GM10248 (cell line): ENCODE data around the gene CCDC33.

Experiments used
- CTCF ChIA-PET: fragments of 300-600 bp; sonication (Branson Sonifier 250); formaldehyde crosslinking; extraction: SDS; loops from one replicate; lab custom pipeline; 2021; ENCODE audit warnings: antibody characterized with exemption; lab: Yijun Ruan, JAX
- POLR2A ChIA-PET: fragments of 350-650 bp; sonication (Branson Sonifier 250); formaldehyde crosslinking; extraction: SDS; loops from one replicate; lab custom pipeline; 2020; ENCODE audit warnings: antibody characterized with exemption; lab: Yijun Ruan, JAX
- DNase-seq: peaks from one replicate; pipeline ENCODE4 v3.0.0; 2012; ENCODE audit errors: extremely low spot score
- TF ChIP-seq, protein P1 (sequence below): IDR thresholded peaks from 2 replicates; pipeline ENCODE4 v1.5.1; 2012; ENCODE audit warnings: mild to moderate bottlenecking, low read depth; ENCODE audit errors: extremely low read depth, missing control alignments, control extremely low read depth

Gene CCDC33

DNA sequence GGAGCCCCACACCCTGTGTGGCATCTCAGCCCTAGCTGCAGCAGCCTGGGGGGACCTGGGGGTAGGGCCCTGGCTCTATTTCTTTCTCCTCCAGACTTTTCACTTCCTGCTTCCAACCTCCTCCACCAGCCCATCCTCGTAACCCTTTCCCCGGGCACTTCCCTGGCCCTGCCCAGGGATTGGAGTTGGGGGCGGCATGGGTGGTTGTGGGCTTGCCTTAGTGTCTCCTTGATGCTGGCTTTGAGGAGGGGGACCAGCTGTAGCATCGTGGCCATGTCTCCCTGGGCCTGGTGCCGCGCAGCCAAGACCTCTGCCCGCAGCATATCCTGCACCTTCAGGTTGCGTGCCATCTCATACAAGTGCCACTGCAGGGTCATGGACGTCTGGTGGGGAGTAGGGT is 103.2 kb downstream of the CCDC33 start:
- no peak for DNase-seq

GRCh38 chr15:74340150-74340549 is 104.0 kb downstream of the CCDC33 start:
- DNase-seq: no peak
- TF ChIP-seq, protein P1, sequence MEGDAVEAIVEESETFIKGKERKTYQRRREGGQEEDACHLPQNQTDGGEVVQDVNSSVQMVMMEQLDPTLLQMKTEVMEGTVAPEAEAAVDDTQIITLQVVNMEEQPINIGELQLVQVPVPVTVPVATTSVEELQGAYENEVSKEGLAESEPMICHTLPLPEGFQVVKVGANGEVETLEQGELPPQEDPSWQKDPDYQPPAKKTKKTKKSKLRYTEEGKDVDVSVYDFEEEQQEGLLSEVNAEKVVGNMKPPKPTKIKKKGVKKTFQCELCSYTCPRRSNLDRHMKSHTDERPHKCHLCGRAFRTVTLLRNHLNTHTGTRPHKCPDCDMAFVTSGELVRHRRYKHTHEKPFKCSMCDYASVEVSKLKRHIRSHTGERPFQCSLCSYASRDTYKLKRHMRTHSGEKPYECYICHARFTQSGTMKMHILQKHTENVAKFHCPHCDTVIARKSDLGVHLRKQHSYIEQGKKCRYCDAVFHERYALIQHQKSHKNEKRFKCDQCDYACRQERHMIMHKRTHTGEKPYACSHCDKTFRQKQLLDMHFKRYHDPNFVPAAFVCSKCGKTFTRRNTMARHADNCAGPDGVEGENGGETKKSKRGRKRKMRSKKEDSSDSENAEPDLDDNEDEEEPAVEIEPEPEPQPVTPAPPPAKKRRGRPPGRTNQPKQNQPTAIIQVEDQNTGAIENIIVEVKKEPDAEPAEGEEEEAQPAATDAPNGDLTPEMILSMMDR: no peak
- ChIA-PET CTCF (interaction anchor here (2.0 to 2.3 kb wide), 2 partner anchors 10 to 18 kb away, joined by 7 to 8 read pairs; no protein-coding TSS in a partner anchor), POLR2A (no interaction called here)

More for the DNA sequence above, 103.2 kb downstream of the CCDC33 start:
- CTCF ChIA-PET: interaction anchor here (2.0 to 2.3 kb wide), 2 partner anchors 9 to 18 kb away, joined by 7 to 8 read pairs; no protein-coding TSS in a partner anchor
- TF ChIP-seq, protein P1: no peak
- POLR2A ChIA-PET: no interaction called here

- POLR2A ChIA-PET: no interaction called here
- no peak for DNase-seq
- CTCF ChIA-PET: no interaction called here
- TF ChIP-seq, protein P1: no peak
These were observed 107.1 kb downstream of the CCDC33 start for GRCh38 chr15:74343127-74343796.

- no peak for DNase-seq
- TF ChIP-seq, protein P1: no peak
- ChIA-PET CTCF (no interaction called here), POLR2A (no interaction called here)
These were observed 107.6 kb downstream of the CCDC33 start for GRCh38 chr15:74343797-74344127.

GRCh38 chr15:74345051-74345450 is 108.9 kb downstream of the CCDC33 start:
- POLR2A ChIA-PET: no interaction called here
- CTCF ChIA-PET: no interaction called here
- TF ChIP-seq, protein P1: no peak
- no peak for DNase-seq

DNA sequence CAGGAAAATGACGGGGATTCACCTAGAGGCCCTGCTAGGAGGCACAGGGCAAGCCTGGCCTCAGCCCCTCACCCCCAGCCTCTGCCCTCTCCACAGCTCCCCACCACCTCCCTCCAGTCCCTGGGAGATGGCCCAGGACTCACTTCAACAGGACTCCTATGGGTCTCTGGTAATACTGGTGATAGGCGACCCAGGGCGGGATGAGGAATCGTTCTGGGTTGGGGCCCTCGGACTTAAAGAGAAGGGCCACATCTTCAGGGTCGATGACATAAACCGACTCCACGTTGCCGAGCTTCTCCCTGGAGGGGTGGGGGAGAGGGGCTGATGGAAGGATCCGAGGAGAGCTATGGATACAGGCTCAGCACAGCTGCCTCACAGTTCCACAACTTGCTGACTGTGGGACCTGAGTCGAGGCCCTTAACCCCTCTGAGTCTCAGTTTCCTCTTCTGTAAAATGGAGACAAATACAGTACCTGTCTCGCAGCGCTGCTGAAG is 111.7 kb downstream of the CCDC33 start:
- CTCF ChIA-PET: interaction anchor here (0.9 to 1.2 kb wide), 4 partner anchors 17 to 284 kb away, joined by 3 read pairs; no protein-coding TSS in a partner anchor
- TF ChIP-seq, protein P1: no peak
- POLR2A ChIA-PET: no interaction called here

More for the DNA sequence above, 111.7 kb downstream of the CCDC33 start:
- DNase-seq: no peak
